ENCODE measurements around the gene GFRAL.
A peak's percentile ranks its signal among the peaks of the same experiment; 100 is the strongest.

The GFRAL gene

GRCh38 chr6:55443238-55444134 lies 116.2 kb downstream of the GFRAL start:
- in situ Hi-C loops (cut with HindIII; ENCODE audit: low sequenced_read_pairs), result no loop called here
- TF ChIP-seq, protein P1, sequence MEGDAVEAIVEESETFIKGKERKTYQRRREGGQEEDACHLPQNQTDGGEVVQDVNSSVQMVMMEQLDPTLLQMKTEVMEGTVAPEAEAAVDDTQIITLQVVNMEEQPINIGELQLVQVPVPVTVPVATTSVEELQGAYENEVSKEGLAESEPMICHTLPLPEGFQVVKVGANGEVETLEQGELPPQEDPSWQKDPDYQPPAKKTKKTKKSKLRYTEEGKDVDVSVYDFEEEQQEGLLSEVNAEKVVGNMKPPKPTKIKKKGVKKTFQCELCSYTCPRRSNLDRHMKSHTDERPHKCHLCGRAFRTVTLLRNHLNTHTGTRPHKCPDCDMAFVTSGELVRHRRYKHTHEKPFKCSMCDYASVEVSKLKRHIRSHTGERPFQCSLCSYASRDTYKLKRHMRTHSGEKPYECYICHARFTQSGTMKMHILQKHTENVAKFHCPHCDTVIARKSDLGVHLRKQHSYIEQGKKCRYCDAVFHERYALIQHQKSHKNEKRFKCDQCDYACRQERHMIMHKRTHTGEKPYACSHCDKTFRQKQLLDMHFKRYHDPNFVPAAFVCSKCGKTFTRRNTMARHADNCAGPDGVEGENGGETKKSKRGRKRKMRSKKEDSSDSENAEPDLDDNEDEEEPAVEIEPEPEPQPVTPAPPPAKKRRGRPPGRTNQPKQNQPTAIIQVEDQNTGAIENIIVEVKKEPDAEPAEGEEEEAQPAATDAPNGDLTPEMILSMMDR (IDR thresholded peaks at IDR 0.05; ENCODE audit: low read depth, low read length, missing control alignments), result no peak
- H3K4me3 ChIP-seq (ENCODE audit: low read depth, low read length), result no peak overlapping the region
- no peak for DNase-seq (ENCODE audit: low read depth)

DNA sequence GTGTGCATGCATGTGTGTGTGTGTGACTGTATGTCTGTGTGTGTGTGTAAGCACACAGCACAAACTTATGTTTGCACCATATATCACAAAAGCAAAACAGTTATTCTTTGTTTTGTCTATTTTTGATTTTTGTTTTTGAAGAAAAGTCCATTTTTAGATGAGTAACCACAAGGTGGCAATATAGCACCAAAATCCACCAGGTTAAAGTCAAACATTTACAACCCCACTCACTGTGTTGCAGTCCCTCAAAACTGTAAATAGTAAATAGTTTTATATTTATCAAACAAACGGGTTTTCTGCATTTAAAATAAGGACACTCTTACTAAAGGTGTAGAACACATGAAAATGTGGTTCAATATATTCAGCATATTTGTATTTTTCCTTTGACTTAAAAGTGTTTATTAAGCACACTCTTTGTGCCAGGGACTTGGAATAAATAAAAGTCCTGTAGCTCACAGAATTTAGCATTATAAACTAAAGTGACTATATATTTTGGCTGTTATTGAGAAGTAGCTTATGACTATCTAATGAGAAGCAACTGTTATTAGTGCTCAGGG lies 118.5 kb downstream of the GFRAL start:
- TF ChIP-seq, protein P1 (IDR thresholded peaks at IDR 0.05; ENCODE audit: low read depth, low read length, missing control alignments), result peak; percentile 48
- in situ Hi-C loops (cut with HindIII; ENCODE audit: low sequenced_read_pairs), result no loop called here
- peak; percentile 34 for DNase-seq (ENCODE audit: low read depth)
- H3K4me3 ChIP-seq (ENCODE audit: low read depth, low read length), result no peak overlapping the region

DNA sequence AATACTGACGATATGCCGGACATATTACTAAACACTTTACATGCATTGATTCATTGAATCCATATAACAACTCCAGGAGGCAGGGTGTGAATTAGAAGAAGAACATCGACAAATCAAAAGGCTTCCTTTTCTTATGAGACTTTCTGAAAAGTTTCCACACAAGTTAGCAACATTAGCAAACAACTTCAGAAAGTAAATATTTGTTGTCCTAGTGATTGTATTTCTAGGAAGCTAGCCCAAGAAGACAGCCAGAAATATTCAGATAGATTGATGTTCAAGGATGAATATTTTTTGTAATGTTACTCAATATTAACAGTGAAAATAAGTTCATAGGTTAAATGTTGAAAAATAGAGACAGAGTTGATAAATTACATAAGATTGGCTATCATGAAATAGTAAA lies 120.6 kb downstream of the GFRAL start:
- in situ Hi-C loops (cut with HindIII; ENCODE audit: low sequenced_read_pairs), result no loop called here
- DNase-seq (ENCODE audit: low read depth), result no peak
- H3K4me3 ChIP-seq (ENCODE audit: low read depth, low read length), result no peak overlapping the region
- TF ChIP-seq, protein P1 (IDR thresholded peaks at IDR 0.05; ENCODE audit: low read depth, low read length, missing control alignments), result no peak

DNA sequence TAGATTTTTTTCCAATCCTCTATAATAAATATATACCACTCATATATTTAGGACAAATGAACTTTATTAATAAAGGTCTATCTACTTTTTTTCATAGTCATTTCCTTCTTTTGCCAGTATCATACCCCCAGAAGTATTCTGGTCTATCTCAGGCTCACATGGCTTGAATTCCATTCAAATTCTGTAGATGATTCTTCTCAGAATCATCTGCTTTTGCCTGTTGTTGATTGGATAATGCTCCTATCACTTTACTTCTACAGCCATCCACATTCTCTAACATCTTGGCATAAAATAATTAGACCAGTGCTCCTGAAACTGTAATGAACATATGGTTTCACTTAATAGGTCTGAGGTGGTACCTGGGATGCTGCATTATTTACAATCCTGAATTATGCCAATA lies 121.2 kb downstream of the GFRAL start:
- in situ Hi-C loops (cut with HindIII; ENCODE audit: low sequenced_read_pairs), result no loop called here
- TF ChIP-seq, protein P1 (IDR thresholded peaks at IDR 0.05; ENCODE audit: low read depth, low read length, missing control alignments), result no peak
- DNase-seq (ENCODE audit: low read depth), result no peak

GRCh38 chr6:55449225-55449624 lies 122.0 kb downstream of the GFRAL start:
- peak; percentile 18 for DNase-seq (ENCODE audit: low read depth)
- in situ Hi-C loops (cut with HindIII; ENCODE audit: low sequenced_read_pairs), result no loop called here
- TF ChIP-seq, protein P1 (IDR thresholded peaks at IDR 0.05; ENCODE audit: low read depth, low read length, missing control alignments), result peak; percentile 42
- no peak overlapping the region for H3K4me3 ChIP-seq (ENCODE audit: low read depth, low read length)

More for the DNA sequence above, 121.2 kb downstream of the GFRAL start:
- H3K4me3 ChIP-seq (ENCODE audit: low read depth, low read length), result no peak overlapping the region

DNA sequence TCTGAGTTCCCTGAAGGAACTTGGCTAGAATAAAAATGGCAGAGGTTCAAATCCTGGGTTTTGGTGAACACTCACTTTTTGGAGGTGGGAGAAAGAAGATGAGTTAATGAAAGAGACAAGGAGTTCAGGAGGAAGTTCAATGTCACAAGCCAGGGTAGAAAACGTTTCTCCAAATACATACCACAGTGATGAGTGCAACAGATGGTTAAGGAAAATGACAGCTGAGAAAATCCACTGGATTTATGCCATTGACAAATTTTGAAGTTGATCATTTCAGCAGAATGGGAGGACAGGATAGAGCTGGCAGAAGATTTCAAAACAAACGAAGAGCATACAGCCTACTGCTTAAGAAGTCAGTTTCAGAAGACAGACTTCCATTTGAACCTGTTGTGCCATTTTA lies 122.7 kb downstream of the GFRAL start:
- no peak for DNase-seq (ENCODE audit: low read depth)
- in situ Hi-C loops (cut with HindIII; ENCODE audit: low sequenced_read_pairs), result no loop called here
- H3K4me3 ChIP-seq (ENCODE audit: low read depth, low read length), result no peak overlapping the region
- TF ChIP-seq, protein P1 (IDR thresholded peaks at IDR 0.05; ENCODE audit: low read depth, low read length, missing control alignments), result no peak
